Measurements from ENCODE around the gene SPEF1. TPM values are rescaled to one million over a fixed set of nuclear protein-coding genes. Genes with fewer than 3 reads are reported as not detected.

SPEF1 gene
- total and polyA plus RNA-seq, 2 of the 4 experiments (the other 2 are of a cell fraction): 0.15 TPM; not detected in 1

DNA sequence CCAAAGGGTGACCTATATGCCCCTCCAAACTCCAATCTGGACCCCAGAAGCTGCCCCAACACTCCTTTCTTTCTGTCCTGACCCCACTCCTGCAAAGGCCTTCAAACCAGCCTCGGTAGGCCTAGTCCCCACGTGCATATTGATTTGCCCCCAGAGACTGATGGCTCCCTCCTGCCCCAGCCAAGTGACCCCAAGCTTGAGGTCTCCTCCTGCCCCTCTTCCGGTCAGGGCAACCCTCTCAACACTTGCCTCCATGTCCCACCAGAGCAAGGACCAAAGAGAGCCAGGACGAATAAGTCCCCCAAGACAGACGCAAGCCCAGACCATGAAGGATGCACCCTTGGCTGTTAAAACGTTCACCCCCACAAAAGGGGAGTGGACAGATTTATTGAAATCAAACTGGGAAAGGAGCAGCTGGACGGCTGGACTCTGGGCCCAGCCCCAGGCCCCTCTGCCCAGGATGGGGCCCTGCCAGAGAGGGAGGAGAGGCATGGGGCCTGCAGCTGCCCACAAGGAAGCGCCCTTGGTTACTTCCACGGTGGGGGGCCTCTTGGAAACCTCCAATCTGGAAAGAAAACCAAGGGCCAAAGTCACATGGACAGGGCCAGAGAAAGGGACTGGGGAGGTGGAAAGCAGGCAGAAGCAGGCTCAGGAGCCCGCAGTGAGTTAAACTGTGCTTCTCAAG lies 2.4 kb upstream of the SPEF1 start:
- H2BK15ac ChIP-seq (ENCODE audit: low read depth, low read length): no peak overlapping the region
- peak overlapping the region; percentile 20 for H2AK9ac ChIP-seq (replicated peaks; ENCODE audit: low read depth, low read length, poor library complexity)
- no peak overlapping the region for H4K8ac ChIP-seq (ENCODE audit: low read depth in 2 of 2, low read length in 2 of 2)
- H2AFZ ChIP-seq (replicated peaks; ENCODE audit: low read length, poor library complexity): no peak overlapping the region
- no peak overlapping the region for H2AK5ac ChIP-seq (ENCODE audit: low read depth, low read length)
- peak overlapping the region; percentile 5; the same call in 1 of the 2 replicates for H3K4me2 ChIP-seq (ENCODE audit: low read depth, low read length)
- H3K23ac ChIP-seq (ENCODE audit: low read depth, low read length): peak overlapping the region; percentile 42; the same call in 1 of the 2 replicates
- no peak overlapping the region for H2BK120ac ChIP-seq (ENCODE audit: low read depth, low read length)
- H3K4me1 ChIP-seq (ENCODE audit: control insufficient read depth, insufficient read depth, low read length): peaks cover 16% of the 10 kb centered on the region
- no peaks in the 10 kb centered on the region for H3K9me3 ChIP-seq (ENCODE audit: control insufficient read depth, insufficient read depth, low read length)
- in situ Hi-C loops (cut with MboI; ENCODE audit: low sequenced_read_pairs) (loop anchor here (10.0 kb wide), 1 partner anchor 301 kb away; no protein-coding TSS in a partner anchor), dilution Hi-C loops (cut with HindIII; ENCODE audit: low sequenced_read_pairs, unreplicated experiment) (no loop called here), intact Hi-C loops (cut with micrococcal nuclease) (no loop called here)
- no peak overlapping the region for H3K9ac ChIP-seq (ENCODE audit: low read depth, low read length)
- BruUV-seq (replicated peaks): no TSS peak
- no peak overlapping the region for H2BK20ac ChIP-seq (ENCODE audit: low read depth, low read length)
- H3K79me1 ChIP-seq (ENCODE audit: low read depth in 1 of 2, low read length in 2 of 2): peaks cover 7 to 40% of the 10 kb centered on the region in 2 experiments; a peak in 3 of 4 replicates
- WGBS, 2 experiments (ENCODE audit: extremely low coverage in 2 of 2, insufficient read length in 1 of 2): 81% methylated on average over 2 of the region's 10 CpGs; no CpG with 5 or more reads in 1 of the 2 experiments
- H4K20me1 ChIP-seq (ENCODE audit: insufficient read depth, low read length): peaks cover 50% of the 10 kb centered on the region
- no peak overlapping the region for H4K5ac ChIP-seq (ENCODE audit: low read depth, low read length)
- DNase-seq (no peak), ATAC-seq (ENCODE audit: low read depth) (no peak)
- ChIA-PET POLR2A (ENCODE audit: unreplicated experiment) (interaction anchor here (0.5 kb wide), 2 partner anchors 51 to 68 kb away, joined by 3 to 5 read pairs; no protein-coding TSS in a partner anchor), CTCF (no interaction called here)
- H3K9me1 ChIP-seq (ENCODE audit: insufficient read depth, low read length): peaks cover 12% of the 10 kb centered on the region
- no peak overlapping the region for H3K56ac ChIP-seq (ENCODE audit: extremely low read depth, insufficient read depth, low read length)
- no peak overlapping the region for H3K14ac ChIP-seq (replicated peaks; ENCODE audit: low read depth, low read length)
- no peak overlapping the region for H3K27ac ChIP-seq (ENCODE audit: insufficient read depth, low read length)
- no peak overlapping the region for H3K4me3 ChIP-seq (ENCODE audit: insufficient read depth, low read depth, low read length)
- no peak overlapping the region for H4K91ac ChIP-seq (ENCODE audit: insufficient read depth, low read depth, low read length)
- no peak overlapping the region for H3K18ac ChIP-seq (ENCODE audit: low read depth, low read length)
- H3K27me3 ChIP-seq (ENCODE audit: control insufficient read depth, insufficient read depth, low read length): peaks cover 3% of the 10 kb centered on the region; the same call in 1 of the 2 replicates
- no peak overlapping the region for H3K4ac ChIP-seq (ENCODE audit: low read depth, low read length)
- no peak overlapping the region for H2BK5ac ChIP-seq (ENCODE audit: low read depth, low read length, poor library complexity, severe bottlenecking)
- TF ChIP-seq RAD21 (IDR thresholded peaks at IDR 0.05; ENCODE audit: low read length): no peak
- TF ChIP-seq MAFK (IDR thresholded peaks at IDR 0.05; ENCODE audit: low read depth, low read length): no peak
- TF ChIP-seq, protein P1, sequence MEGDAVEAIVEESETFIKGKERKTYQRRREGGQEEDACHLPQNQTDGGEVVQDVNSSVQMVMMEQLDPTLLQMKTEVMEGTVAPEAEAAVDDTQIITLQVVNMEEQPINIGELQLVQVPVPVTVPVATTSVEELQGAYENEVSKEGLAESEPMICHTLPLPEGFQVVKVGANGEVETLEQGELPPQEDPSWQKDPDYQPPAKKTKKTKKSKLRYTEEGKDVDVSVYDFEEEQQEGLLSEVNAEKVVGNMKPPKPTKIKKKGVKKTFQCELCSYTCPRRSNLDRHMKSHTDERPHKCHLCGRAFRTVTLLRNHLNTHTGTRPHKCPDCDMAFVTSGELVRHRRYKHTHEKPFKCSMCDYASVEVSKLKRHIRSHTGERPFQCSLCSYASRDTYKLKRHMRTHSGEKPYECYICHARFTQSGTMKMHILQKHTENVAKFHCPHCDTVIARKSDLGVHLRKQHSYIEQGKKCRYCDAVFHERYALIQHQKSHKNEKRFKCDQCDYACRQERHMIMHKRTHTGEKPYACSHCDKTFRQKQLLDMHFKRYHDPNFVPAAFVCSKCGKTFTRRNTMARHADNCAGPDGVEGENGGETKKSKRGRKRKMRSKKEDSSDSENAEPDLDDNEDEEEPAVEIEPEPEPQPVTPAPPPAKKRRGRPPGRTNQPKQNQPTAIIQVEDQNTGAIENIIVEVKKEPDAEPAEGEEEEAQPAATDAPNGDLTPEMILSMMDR (conservative IDR thresholded peaks at IDR 0.05; ENCODE audit: low read depth, low read length): no peak
- peaks cover 11% of the 10 kb centered on the region for H3K36me3 ChIP-seq (ENCODE audit: control insufficient read depth, insufficient read depth, low read length)

Measured in IMR-90 (cell line).